Measurements from ENCODE around the gene WASHC3. TPM values are rescaled to one million over a fixed set of nuclear protein-coding genes. Genes with fewer than 3 reads are reported as not detected.

WASHC3 gene
- polyA plus RNA-seq, 3 donors, result 26.0 to 75.8 (median 66.2) TPM

GRCh38 chr12:102023343-102023930 is 38.4 kb downstream of the WASHC3 start:
- peaks cover 29 to 41% of the 10 kb centered on the region in 2 donors for H3K36me3 ChIP-seq (replicated peaks in 1 of 2; ENCODE audit: control insufficient read depth in 1 of 2, insufficient read depth in 2 of 2, low read length in 2 of 2)
- DNase-seq, result no peak
- H3K36me3 Mint-ChIP-seq, result peaks cover 32 to 42% of the 10 kb centered on the region in 2 donors

GRCh38 chr12:102022286-102022685 is 39.5 kb downstream of the WASHC3 start:
- Histone ChIP-seq H3K4me2 (replicated peaks; ENCODE audit: extremely low read depth, low read length, poor library complexity, severe bottlenecking) (no peak overlapping the region), H3K9ac (ENCODE audit: insufficient read depth, low read length, poor library complexity, severe bottlenecking) (no peak overlapping the region), H3K4me3 (replicated peaks in 1 of 3; ENCODE audit: low read depth in 2 of 3, low read length in 3 of 3) (no peak overlapping the region), H3K9me3 (replicated peaks in 1 of 2; ENCODE audit: control insufficient read depth in 1 of 2, insufficient read depth in 1 of 2, low read length in 2 of 2) (no peaks in the 10 kb centered on the region), H2AFZ (ENCODE audit: insufficient read depth, low read depth, low read length, poor library complexity, severe bottlenecking) (no peak overlapping the region), H3K27ac (ENCODE audit: low read depth in 1 of 2, low read length in 2 of 2) (no peak overlapping the region), H3K79me2 (ENCODE audit: insufficient read depth, low read length) (no peaks in the 10 kb centered on the region), H3K36me3 (replicated peaks in 1 of 2; ENCODE audit: control insufficient read depth in 1 of 2, insufficient read depth in 2 of 2, low read length in 2 of 2) (peaks cover 33 to 50% of the 10 kb centered on the region in 2 donors), H3K27me3 (ENCODE audit: control insufficient read depth in 2 of 2, insufficient read depth in 2 of 2, low read length in 2 of 2) (no peaks in the 10 kb centered on the region), H4K20me1 (ENCODE audit: insufficient read depth, low read length) (no peaks in the 10 kb centered on the region), H3K4me1 (ENCODE audit: control insufficient read depth in 1 of 2, insufficient read depth in 2 of 2, low read length in 2 of 2) (peaks cover 10 to 11% of the 10 kb centered on the region in 2 donors)
- TF ChIP-seq CTCF (IDR thresholded peaks at IDR 0.05), result no peak
- H3K4me3 Mint-ChIP-seq, result no peak overlapping the region
- H3K36me3 Mint-ChIP-seq, result peaks cover 32 to 48% of the 10 kb centered on the region in 2 donors
- H3K4me1 Mint-ChIP-seq, result peaks cover 15% of the 10 kb centered on the region
- peak overlapping the region in 1 of 7 donors; percentile 16 for H3K27ac Mint-ChIP-seq
- intact Hi-C loops (cut with micrococcal nuclease), result no loop called here
- H3K9me3 Mint-ChIP-seq, result no peaks in the 10 kb centered on the region
- no CpG with 5 or more reads among the region's 1 CpG for WGBS (ENCODE audit: insufficient coverage)
- no peaks in the 10 kb centered on the region for H3K27me3 Mint-ChIP-seq (ENCODE audit: low read depth in 3 of 3)
- DNase-seq, result no peak

More at GRCh38 chr12:102023343-102023930, 38.4 kb downstream of the WASHC3 start:
- H3K27me3 Mint-ChIP-seq (ENCODE audit: low read depth in 3 of 3), result no peaks in the 10 kb centered on the region
- WGBS (ENCODE audit: insufficient coverage), result no CpG with 5 or more reads among the region's 3 CpGs
- intact Hi-C loops (cut with micrococcal nuclease), result no loop called here
- no peak overlapping the region for H3K4me3 Mint-ChIP-seq
- no peak overlapping the region for H3K9ac ChIP-seq (ENCODE audit: insufficient read depth, low read length, poor library complexity, severe bottlenecking)
- no peaks in the 10 kb centered on the region for H3K27me3 ChIP-seq (ENCODE audit: control insufficient read depth in 2 of 2, insufficient read depth in 2 of 2, low read length in 2 of 2)
- no peak overlapping the region for H3K4me3 ChIP-seq (replicated peaks in 1 of 3; ENCODE audit: low read depth in 2 of 3, low read length in 3 of 3)
- H3K79me2 ChIP-seq (ENCODE audit: insufficient read depth, low read length), result no peaks in the 10 kb centered on the region
- no peak overlapping the region for H3K27ac Mint-ChIP-seq
- no peak overlapping the region for H3K4me2 ChIP-seq (replicated peaks; ENCODE audit: extremely low read depth, low read length, poor library complexity, severe bottlenecking)
- no peak overlapping the region for H2AFZ ChIP-seq (ENCODE audit: insufficient read depth, low read depth, low read length, poor library complexity, severe bottlenecking)
- no peaks in the 10 kb centered on the region for H4K20me1 ChIP-seq (ENCODE audit: insufficient read depth, low read length)
- H3K27ac ChIP-seq (ENCODE audit: low read depth in 1 of 2, low read length in 2 of 2), result no peak overlapping the region
- H3K9me3 ChIP-seq (replicated peaks in 1 of 2; ENCODE audit: control insufficient read depth in 1 of 2, insufficient read depth in 1 of 2, low read length in 2 of 2), result no peaks in the 10 kb centered on the region
- peaks cover 10 to 11% of the 10 kb centered on the region in 2 donors for H3K4me1 ChIP-seq (ENCODE audit: control insufficient read depth in 1 of 2, insufficient read depth in 2 of 2, low read length in 2 of 2)
- peaks cover 15% of the 10 kb centered on the region for H3K4me1 Mint-ChIP-seq
- no peaks in the 10 kb centered on the region for H3K9me3 Mint-ChIP-seq
- TF ChIP-seq CTCF (IDR thresholded peaks at IDR 0.05), result no peak
